GM23248 (cell line): ENCODE results near the gene XXYLT1.

Experiments used
- EZH2 ChIP-seq: fragments of 200-600 bp; sonication (generic); IDR thresholded peaks from 2 replicates; pipeline ENCODE4 v1.6.1; 2018; ENCODE audit warnings: antibody characterized with exemption, mild to moderate bottlenecking; ENCODE audit not compliant: insufficient read depth, poor library complexity, severe bottlenecking
- EZH2phosphoT487 ChIP-seq: fragments of 200-600 bp; sonication (generic); IDR thresholded peaks from 2 replicates; pipeline ENCODE4 v1.6.1; 2018; ENCODE audit warnings: antibody characterized with exemption, moderate library complexity, mild to moderate bottlenecking, low read depth; ENCODE audit not compliant: insufficient read depth

- no peak for TF ChIP-seq EZH2
- TF ChIP-seq EZH2phosphoT487, result no peak
Observed at GRCh38 chr3:195065142-195065863, 205.7 kb downstream of the XXYLT1 start.
